HTERT RPE-1 (cell line): Measurements from ENCODE around the gene SPTBN1.
"Not testable (repeated sequence)": the region's sequence is repeated elsewhere in the genome, so short reads cannot be mapped to it uniquely, and the experiment has no call there.

Experiments
- in situ Hi-C: fragments of 300-500 bp; cut with MboI; formaldehyde crosslinking; loops from 4 replicates; pipeline ENCODE4 v1.14.3; 2020; ENCODE audit warnings: low sequenced_read_pairs

SPTBN1 gene

GRCh38 chr2:54524226-54524991 lies 68.3 kb downstream of the SPTBN1 start:
- in situ Hi-C loops, result no loop called here

GRCh38 chr2:54525321-54525720 lies 69.2 kb downstream of the SPTBN1 start:
- in situ Hi-C loops, result no loop called here

- in situ Hi-C loops, result no loop called here
Measured at GRCh38 chr2:54526226-54526879, 70.2 kb downstream of the SPTBN1 start.

GRCh38 chr2:54528311-54528955 lies 72.3 kb downstream of the SPTBN1 start:
- in situ Hi-C loops, result no loop called here

GRCh38 chr2:54529518-54529917 lies 73.4 kb downstream of the SPTBN1 start:
- in situ Hi-C loops, result not testable (repeated sequence)

GRCh38 chr2:54529935-54530334 lies 73.8 kb downstream of the SPTBN1 start:
- in situ Hi-C loops, result no loop called here

GRCh38 chr2:54531558-54531957 lies 75.4 kb downstream of the SPTBN1 start:
- in situ Hi-C loops, result no loop called here

- in situ Hi-C loops, result no loop called here
Measured at GRCh38 chr2:54534221-54534620, 78.1 kb downstream of the SPTBN1 start.

- in situ Hi-C loops, result no loop called here
Measured at GRCh38 chr2:54534625-54535024, 78.5 kb downstream of the SPTBN1 start.

- in situ Hi-C loops, result no loop called here
Measured at GRCh38 chr2:54535599-54536195, 79.6 kb downstream of the SPTBN1 start.

- in situ Hi-C loops, result no loop called here
Measured at GRCh38 chr2:54536720-54537119, 80.6 kb downstream of the SPTBN1 start.

- in situ Hi-C loops, result no loop called here
Measured at GRCh38 chr2:54538537-54538936, 82.4 kb downstream of the SPTBN1 start.

- in situ Hi-C loops, result no loop called here
Measured at GRCh38 chr2:54539683-54540082, 83.6 kb downstream of the SPTBN1 start.

GRCh38 chr2:54540194-54540593 lies 84.1 kb downstream of the SPTBN1 start:
- in situ Hi-C loops, result no loop called here

- in situ Hi-C loops, result no loop called here
Measured at GRCh38 chr2:54541995-54542394, 85.9 kb downstream of the SPTBN1 start.

GRCh38 chr2:54543733-54544396 lies 87.7 kb downstream of the SPTBN1 start:
- in situ Hi-C loops, result no loop called here

GRCh38 chr2:54545702-54546450 lies 89.7 kb downstream of the SPTBN1 start:
- in situ Hi-C loops, result no loop called here

GRCh38 chr2:54546518-54546917 lies 90.4 kb downstream of the SPTBN1 start:
- in situ Hi-C loops, result no loop called here

GRCh38 chr2:54546923-54547720 lies 91.0 kb downstream of the SPTBN1 start:
- in situ Hi-C loops, result no loop called here

- in situ Hi-C loops, result no loop called here
Measured at GRCh38 chr2:54549430-54549829, 93.3 kb downstream of the SPTBN1 start.
